NCI-H2227 (cell line): Measurements from ENCODE around the gene ZNF202.
"Not testable (repeated sequence)": the region's sequence is repeated elsewhere in the genome, so short reads cannot be mapped to it uniquely, and the experiment has no call there.

Source experiments
- DNase-seq: peaks from one replicate; lab custom pipeline; 2025; ENCODE audit not compliant: unreplicated experiment; lab: John Stamatoyannopoulos, UW

ZNF202 gene

GRCh38 chr11:123742031-123742723 lies 717 bp upstream of the ZNF202 start:
- no peak for DNase-seq

GRCh38 chr11:123740787-123741158 lies 687 bp downstream of the ZNF202 start:
- DNase-seq: no peak

- no peak for DNase-seq
These were observed 3.1 kb downstream of the ZNF202 start for GRCh38 chr11:123738374-123738773.

- no peak for DNase-seq
These were observed 4.7 kb downstream of the ZNF202 start for GRCh38 chr11:123736769-123737168.

GRCh38 chr11:123729602-123730001 lies 11.9 kb downstream of the ZNF202 start:
- no peak for DNase-seq

- no peak for DNase-seq
These were observed 15.3 kb downstream of the ZNF202 start for GRCh38 chr11:123725995-123726655.

GRCh38 chr11:123719452-123719851 lies 22.0 kb downstream of the ZNF202 start:
- DNase-seq: no peak

- DNase-seq: no peak
These were observed 23.0 kb downstream of the ZNF202 start for GRCh38 chr11:123718469-123718868.

GRCh38 chr11:123718063-123718462 lies 23.4 kb downstream of the ZNF202 start:
- DNase-seq: no peak

GRCh38 chr11:123712627-123713026 lies 28.8 kb downstream of the ZNF202 start:
- not testable (repeated sequence) for DNase-seq

- peak; percentile 79 for DNase-seq
These were observed 33.8 kb downstream of the ZNF202 start for GRCh38 chr11:123707606-123708205.

- no peak for DNase-seq
These were observed 34.3 kb downstream of the ZNF202 start for GRCh38 chr11:123707206-123707605.

GRCh38 chr11:123704341-123704740 lies 37.1 kb downstream of the ZNF202 start:
- no peak for DNase-seq

- no peak for DNase-seq
These were observed 38.8 kb downstream of the ZNF202 start for GRCh38 chr11:123702696-123703095.

- DNase-seq: no peak
These were observed 39.3 kb downstream of the ZNF202 start for GRCh38 chr11:123702139-123702538.

GRCh38 chr11:123700772-123701171 lies 40.7 kb downstream of the ZNF202 start:
- no peak for DNase-seq

- no peak for DNase-seq
These were observed 42.8 kb downstream of the ZNF202 start for GRCh38 chr11:123698546-123699127.

GRCh38 chr11:123696183-123696582 lies 45.3 kb downstream of the ZNF202 start:
- DNase-seq: no peak

- no peak for DNase-seq
These were observed 46.2 kb downstream of the ZNF202 start for GRCh38 chr11:123695231-123695630.

- DNase-seq: no peak
These were observed 46.9 kb downstream of the ZNF202 start for GRCh38 chr11:123694551-123694950.

GRCh38 chr11:123692961-123693360 lies 48.5 kb downstream of the ZNF202 start:
- DNase-seq: no peak

GRCh38 chr11:123690485-123690884 lies 51.0 kb downstream of the ZNF202 start:
- DNase-seq: no peak
